Liver (tissue), 9 donors: Measurements from ENCODE around the gene CTNNA2. TPM values are rescaled to one million over a fixed set of nuclear protein-coding genes. Genes with fewer than 3 reads are reported as not detected.
A peak's percentile ranks its signal among the peaks of the same experiment; 100 is the strongest.

Experiments used
- DNase-seq: peaks from one replicate; pipeline ENCODE4 v3.0.0-alpha.2; 2017; ENCODE audit warnings: low spot score
- H3K27ac ChIP-seq, 2 donors: one replicate each; pipeline ENCODE4 v1.7.0; 2013; ENCODE audit warnings: inconsistent platforms in 2 of 2, low read length in 2 of 2, control low read depth in 1 of 2, low read depth in 1 of 2, mild to moderate bottlenecking in 1 of 2
- H3K27me3 ChIP-seq, 4 donors: one replicate each; pipeline versions ENCODE4 v1.6.1 to v1.7.0; 2013; ENCODE audit warnings: low read length in 3 of 4, inconsistent platforms in 1 of 4, mild to moderate bottlenecking in 1 of 4, moderate library complexity in 1 of 4; ENCODE audit not compliant: control insufficient read depth in 4 of 4, insufficient read depth in 4 of 4
- H3K36me3 ChIP-seq, 4 donors: one replicate each; pipeline versions ENCODE4 v1.6.1 to v1.7.0; 2013; ENCODE audit warnings: low read length in 3 of 4, mild to moderate bottlenecking in 3 of 4, low read depth in 1 of 4, moderate library complexity in 1 of 4; ENCODE audit not compliant: control insufficient read depth in 4 of 4, insufficient read depth in 3 of 4
- H3K4me1 ChIP-seq, 4 donors: one replicate each; pipeline versions ENCODE4 v1.6.1 to v1.7.0; 2013; ENCODE audit warnings: low read length in 3 of 4, mild to moderate bottlenecking in 3 of 4, moderate library complexity in 1 of 4; ENCODE audit not compliant: control insufficient read depth in 4 of 4, insufficient read depth in 4 of 4
- H3K4me3 ChIP-seq, 3 donors: one replicate each; pipeline versions ENCODE4 v1.6.1 to v1.7.0; 2013; ENCODE audit warnings: low read length in 3 of 3, control low read depth in 1 of 3, low read depth in 1 of 3, mild to moderate bottlenecking in 1 of 3
- H3K9ac ChIP-seq, 2 donors: one replicate each; pipeline ENCODE4 v1.7.0; 2013; ENCODE audit warnings: low read length in 2 of 2, mild to moderate bottlenecking in 2 of 2, moderate library complexity in 2 of 2, control low read depth in 1 of 2, low read depth in 1 of 2
- H3K9me3 ChIP-seq, 4 donors: one replicate each; pipeline versions ENCODE4 v1.6.1 to v1.7.0; 2013; ENCODE audit warnings: low read length in 3 of 4; ENCODE audit not compliant: control insufficient read depth in 4 of 4
- CTCF ChIP-seq: fragments of 150-350 bp; IDR thresholded peaks from 2 replicates; pipeline ENCODE4 v1.5.1; 2017; ENCODE audit warnings: improper control_type of control experiment, low read depth, low read length; ENCODE audit not compliant: missing input control
- FOXA1 ChIP-seq: IDR thresholded peaks from 2 replicates; pipeline ENCODE4 v1.6.1; 2016; ENCODE audit warnings: antibody characterized with exemption
- GABPA ChIP-seq, 2 donors: IDR thresholded peaks in 1 of 2; conservative IDR thresholded peaks in 1 of 2; 2 replicates each; pipeline ENCODE4 v1.6.1; 2016; ENCODE audit warnings: antibody characterized with exemption in 2 of 2, mild to moderate bottlenecking in 1 of 2, moderate library complexity in 1 of 2
- HNF4A ChIP-seq, 2 donors: conservative IDR thresholded peaks; 2 replicates each; pipeline ENCODE4 v1.6.1; 2016; ENCODE audit warnings: antibody characterized with exemption in 2 of 2, mild to moderate bottlenecking in 2 of 2
- HNF4G ChIP-seq: IDR thresholded peaks from 2 replicates; pipeline ENCODE4 v1.6.1; 2016; ENCODE audit warnings: antibody characterized with exemption
- MAX ChIP-seq: IDR thresholded peaks from 2 replicates; pipeline ENCODE4 v1.6.1; 2016; ENCODE audit warnings: antibody characterized with exemption
- RAD21 ChIP-seq, 2 donors: IDR thresholded peaks; 2 replicates each; pipeline ENCODE4 v1.6.1; 2016; ENCODE audit warnings: antibody characterized with exemption in 2 of 2, mild to moderate bottlenecking in 2 of 2
- RXRA ChIP-seq, 2 donors: IDR thresholded peaks; 2 replicates each; pipeline ENCODE4 v1.6.1; 2017 to 2018; ENCODE audit warnings: antibody characterized with exemption in 2 of 2, mild to moderate bottlenecking in 1 of 2
- TAF1 ChIP-seq: conservative IDR thresholded peaks from 2 replicates; pipeline ENCODE4 v1.6.1; 2016; ENCODE audit warnings: antibody characterized with exemption, mild to moderate bottlenecking
- YY1 ChIP-seq: IDR thresholded peaks from 2 replicates; pipeline ENCODE4 v1.6.1; 2016; ENCODE audit warnings: antibody characterized with exemption, mild to moderate bottlenecking
- ZBTB33 ChIP-seq: IDR thresholded peaks from 2 replicates; pipeline ENCODE4 v1.6.1; 2016; ENCODE audit warnings: antibody characterized with exemption
- WGBS: extraction: QIAGEN DNeasy Blood & Tissue Kit; methylation state at CpG from one replicate; pipeline ENCODE4 v1.1.7; 2013; 5-methylcytosine and 5-hydroxymethylcytosine counted together
- polyA plus RNA-seq, 2 donors: library from polyadenylated mRNA; stranded (reverse) in 1 of 2; unstranded in 1 of 2; fragments of 200-250 nt in 1 of 2; fragments of >200 nt in 1 of 2; fragmentation: Nextera tagmentation in 1 of 2; extraction: Ambion mirVana in 1 of 2; gene quantifications; one replicate each; pipeline versions ENCODE4 v1.2.1 to v1.2.3, GENCODE V29; 2013 to 2015
- total RNA-seq, 2 donors: library from RNA; depleted of rRNA; stranded (reverse); fragments of >200 nt; gene quantifications; one replicate each; pipeline ENCODE4 v1.2.3, GENCODE V29; 2014
- donor health status: healthy.
- donor health status: healthy.
- donor health status: healthy.
- donor health status: healthy.
- donor health status: healthy.

The CTNNA2 gene
- total and polyA plus RNA-seq, 4 donors, result 0.05 TPM; not detected in 3

GRCh38 chr2:80396276-80396675 lies 883.4 kb downstream of the CTNNA2 start:
- H3K9me3 ChIP-seq, result no peaks in the 10 kb centered on the region
- H3K27me3 ChIP-seq, result no peaks in the 10 kb centered on the region
- DNase-seq, result no peak
- H3K4me3 ChIP-seq, result no peak overlapping the region
- no peak overlapping the region for H3K27ac ChIP-seq
- H3K9ac ChIP-seq, result no peak overlapping the region
- H3K36me3 ChIP-seq, result no peaks in the 10 kb centered on the region
- no peaks in the 10 kb centered on the region for H3K4me1 ChIP-seq
- TF ChIP-seq YY1, result no peak
- TF ChIP-seq FOXA1, result no peak
- no peak for TF ChIP-seq HNF4G
- TF ChIP-seq MAX, result no peak
- no peak for TF ChIP-seq GABPA (IDR thresholded peaks at IDR 0.05 in 1 of 2, conservative IDR thresholded peaks at IDR 0.05 in 1 of 2)

GRCh38 chr2:80403081-80403480 lies 890.2 kb downstream of the CTNNA2 start:
- Histone ChIP-seq H3K27me3 (peaks cover 0 to 4% (median 0%) of the 10 kb centered on the region in 4 donors), H3K4me3 (no peak overlapping the region), H3K9ac (no peak overlapping the region), H3K9me3 (no peaks in the 10 kb centered on the region), H3K36me3 (no peaks in the 10 kb centered on the region), H3K4me1 (no peaks in the 10 kb centered on the region), H3K27ac (no peak overlapping the region)
- TF ChIP-seq TAF1 (no peak), MAX (no peak), HNF4A (conservative IDR thresholded peaks at IDR 0.05) (no peak)
- 60% methylated on average over 4 of the region's 4 CpGs for WGBS
- DNase-seq, result no peak

GRCh38 chr2:80407377-80407776 lies 894.5 kb downstream of the CTNNA2 start:
- no peak overlapping the region for H3K4me3 ChIP-seq
- 45% methylated on average over 4 of the region's 4 CpGs for WGBS
- H3K27ac ChIP-seq, result no peak overlapping the region
- no peaks in the 10 kb centered on the region for H3K4me1 ChIP-seq
- no peak overlapping the region for H3K9ac ChIP-seq
- no peaks in the 10 kb centered on the region for H3K9me3 ChIP-seq
- H3K27me3 ChIP-seq, result peaks cover 0 to 4% (median 0%) of the 10 kb centered on the region in 4 donors
- peak; percentile 16 for TF ChIP-seq ZBTB33
- no peak for TF ChIP-seq CTCF
- TF ChIP-seq RAD21 (IDR thresholded peaks at IDR 0.05), result no peak
- TF ChIP-seq RXRA (IDR thresholded peaks at IDR 0.05), result peak in 1 of 2 donors; percentile 50
- TF ChIP-seq HNF4A (conservative IDR thresholded peaks at IDR 0.05), result peak in 1 of 2 donors; percentile 48
- DNase-seq, result no peak
- H3K36me3 ChIP-seq, result no peaks in the 10 kb centered on the region
